ENCODE results near the gene PHPT1. TPM values are rescaled to one million over a fixed set of nuclear protein-coding genes. Genes with fewer than 3 reads are reported as not detected.
"Not testable (repeated sequence)": the region's sequence is repeated elsewhere in the genome, so short reads cannot be mapped to it uniquely, and the experiment has no call there.

PHPT1 gene
- total and polyA plus RNA-seq, 2 experiments from 2014 or later = 86.2 to 437 TPM

- no peak for TF ChIP-seq ZNF462 (CRISPR knock-in tag; IDR thresholded peaks at IDR 0.05)
These were observed 18.7 kb downstream of the PHPT1 start (continued) for GRCh38 chr9:136867917-136868316.

- H3K27ac Mint-ChIP-seq = no peak overlapping the region
- Histone ChIP-seq H3K79me2 (replicated peaks; ENCODE audit: insufficient read depth) (peaks cover 20% of the 10 kb centered on the region), H3K36me3 (ENCODE audit: insufficient read depth) (no peaks in the 10 kb centered on the region; the same call in 1 of the 2 replicates), H3F3A (replicated peaks; ENCODE audit: low read depth) (no peaks in the 10 kb centered on the region), H3K27me3 (ENCODE audit: insufficient read depth) (no peaks in the 10 kb centered on the region), H3K4me2 (no peak overlapping the region), H3K4me3 (no peak overlapping the region), H3K27ac (ENCODE audit: low read depth) (no peak overlapping the region), H3K4me1 (ENCODE audit: insufficient read depth) (peaks cover 3% of the 10 kb centered on the region; the same call in 1 of the 2 replicates), H3K9me2 (ENCODE audit: insufficient read depth) (peaks cover 4% of the 10 kb centered on the region; the same call in 1 of the 2 replicates), H2AFZ (no peak overlapping the region), H4K20me1 (replicated peaks; ENCODE audit: insufficient read depth) (peaks cover 13% of the 10 kb centered on the region)
- H3K9me3 Mint-ChIP-seq = peaks cover 63% of the 10 kb centered on the region
- ATAC-seq (no peak), DNase-seq (ENCODE audit: low spot score) (no peak)
- peaks cover 20% of the 10 kb centered on the region for H3K27me3 Mint-ChIP-seq (ENCODE audit: insufficient read depth, low read depth, poor library complexity)
- H3K36me3 Mint-ChIP-seq (ENCODE audit: low read depth) = peaks cover 49% of the 10 kb centered on the region
- TF ChIP-seq ZNF331 (CRISPR knock-in tag; IDR thresholded peaks at IDR 0.05; ENCODE audit: low read depth) (no peak), STAT1 (IDR thresholded peaks at IDR 0.05; ENCODE audit: unreplicated experiment) (no peak), CTCF (conservative IDR thresholded peaks at IDR 0.05; ENCODE audit: low read depth in 2 of 2) (no peak), EZH2phosphoT487 (IDR thresholded peaks at IDR 0.05; ENCODE audit: unreplicated experiment) (no peak), POLR2AphosphoS5 (IDR thresholded peaks at IDR 0.05; ENCODE audit: low read depth) (no peak), ZNF114 (CRISPR knock-in tag; IDR thresholded peaks at IDR 0.05) (no peak), JUNB (IDR thresholded peaks at IDR 0.05; ENCODE audit: unreplicated experiment) (no peak), REST (IDR thresholded peaks at IDR 0.05; ENCODE audit: unreplicated experiment) (no peak)
- H3K4me1 Mint-ChIP-seq = peaks cover 5% of the 10 kb centered on the region
- H3K4me3 Mint-ChIP-seq = no peak overlapping the region
These were observed 19.4 kb downstream of the PHPT1 start for GRCh38 chr9:136868644-136869043.

GRCh38 chr9:136869611-136870010, 20.4 kb downstream of the PHPT1 start:
- not testable (repeated sequence) for H3K4me1 Mint-ChIP-seq; H3K4me3 ChIP-seq; H3K27ac Mint-ChIP-seq; H3K4me3 Mint-ChIP-seq; H3K36me3 ChIP-seq (ENCODE audit: insufficient read depth); H3F3A ChIP-seq (replicated peaks; ENCODE audit: low read depth); H3K27ac ChIP-seq (ENCODE audit: low read depth); H3K4me1 ChIP-seq (ENCODE audit: insufficient read depth); H4K20me1 ChIP-seq (replicated peaks; ENCODE audit: insufficient read depth); H3K4me2 ChIP-seq; ATAC-seq; H2AFZ ChIP-seq; H3K27me3 ChIP-seq (ENCODE audit: insufficient read depth); H3K9me2 ChIP-seq (ENCODE audit: insufficient read depth); DNase-seq (ENCODE audit: low spot score)
- peaks cover 10% of the 10 kb centered on the region for H3K79me2 ChIP-seq (replicated peaks; ENCODE audit: insufficient read depth)
- Mint-ChIP-seq H3K36me3 (ENCODE audit: low read depth) (peaks cover 40% of the 10 kb centered on the region), H3K9me3 (peaks cover 70% of the 10 kb centered on the region), H3K27me3 (ENCODE audit: insufficient read depth, low read depth, poor library complexity) (peaks cover 19% of the 10 kb centered on the region)

All from GM23338 (cell line).